ENCODE results near the gene LRRC45.
A peak's percentile ranks its signal among the peaks of the same experiment; 100 is the strongest.

Gene LRRC45

GRCh38 chr17:82072827-82073226 is 49.7 kb downstream of the LRRC45 start:
- no peak for TF ChIP-seq CTCF (IDR thresholded peaks at IDR 0.05; ENCODE audit: low read depth, low read length, poor library complexity, severe bottlenecking)
- TF ChIP-seq EZH2phosphoT487 (IDR thresholded peaks at IDR 0.05; ENCODE audit: borderline replicate concordance, low read length): no peak
- no peak overlapping the region for H3K27ac ChIP-seq (ENCODE audit: low read depth, low read length)
- H3K4me2 ChIP-seq (ENCODE audit: low read length): no peak overlapping the region
- no peaks in the 10 kb centered on the region for H3K9me2 ChIP-seq (replicated peaks; ENCODE audit: control insufficient read depth, low read length)
- H3K27me3 ChIP-seq (ENCODE audit: control insufficient read depth, low read length): peaks cover 3% of the 10 kb centered on the region; the same call in 1 of the 2 replicates
- peaks cover 17% of the 10 kb centered on the region for H3K4me1 ChIP-seq (ENCODE audit: control insufficient read depth, low read length)
- H3K4me3 ChIP-seq (ENCODE audit: low read length): no peak overlapping the region
- no peaks in the 10 kb centered on the region for H3K9me3 ChIP-seq (ENCODE audit: control insufficient read depth, insufficient read depth, low read length)
- H4K20me1 ChIP-seq (ENCODE audit: control insufficient read depth, insufficient read depth, low read depth, low read length): 0 out of 2 replicates have a peak, but pooled peaks cover 3% of the 10 kb centered on the region
- peaks cover 14% of the 10 kb centered on the region for H3F3A ChIP-seq (ENCODE audit: control insufficient read depth, insufficient read depth)
- peaks cover 3% of the 10 kb centered on the region for H3K36me3 ChIP-seq (ENCODE audit: control insufficient read depth, low read length)
- no peaks in the 10 kb centered on the region for H3K79me2 ChIP-seq (ENCODE audit: control insufficient read depth, low read length)

- Histone ChIP-seq H3K36me3 (ENCODE audit: control insufficient read depth, low read length) (peaks cover 9% of the 10 kb centered on the region), H3K4me3 (ENCODE audit: low read length) (no peak overlapping the region), H3K4me2 (ENCODE audit: low read length) (no peak overlapping the region), H3K27ac (ENCODE audit: low read depth, low read length) (no peak overlapping the region), H3K79me2 (ENCODE audit: control insufficient read depth, low read length) (no peaks in the 10 kb centered on the region), H3K4me1 (ENCODE audit: control insufficient read depth, low read length) (peaks cover 17% of the 10 kb centered on the region), H3K27me3 (ENCODE audit: control insufficient read depth, low read length) (peaks cover 3% of the 10 kb centered on the region; the same call in 1 of the 2 replicates), H3K9me3 (ENCODE audit: control insufficient read depth, insufficient read depth, low read length) (no peaks in the 10 kb centered on the region), H3F3A (ENCODE audit: control insufficient read depth, insufficient read depth) (peaks cover 14% of the 10 kb centered on the region), H4K20me1 (ENCODE audit: control insufficient read depth, insufficient read depth, low read depth, low read length) (0 out of 2 replicates have a peak, but pooled peaks cover 3% of the 10 kb centered on the region), H3K9me2 (replicated peaks; ENCODE audit: control insufficient read depth, low read length) (no peaks in the 10 kb centered on the region)
- TF ChIP-seq CTCF (IDR thresholded peaks at IDR 0.05; ENCODE audit: low read depth, low read length, poor library complexity, severe bottlenecking) (no peak), EZH2phosphoT487 (IDR thresholded peaks at IDR 0.05; ENCODE audit: borderline replicate concordance, low read length) (no peak)
These were observed 50.3 kb downstream of the LRRC45 start for GRCh38 chr17:82073446-82073845.

- Histone ChIP-seq H3K4me3 (ENCODE audit: low read length) (no peak overlapping the region), H3K4me2 (ENCODE audit: low read length) (peak overlapping the region; percentile 8; the same call in 1 of the 2 replicates), H3F3A (ENCODE audit: control insufficient read depth, insufficient read depth) (peaks cover 14% of the 10 kb centered on the region), H3K4me1 (ENCODE audit: control insufficient read depth, low read length) (peaks cover 17% of the 10 kb centered on the region), H3K9me3 (ENCODE audit: control insufficient read depth, insufficient read depth, low read length) (no peaks in the 10 kb centered on the region), H4K20me1 (ENCODE audit: control insufficient read depth, insufficient read depth, low read depth, low read length) (peaks cover 3% of the 10 kb centered on the region; the same call in 1 of the 2 replicates), H3K9me2 (replicated peaks; ENCODE audit: control insufficient read depth, low read length) (no peaks in the 10 kb centered on the region), H3K27ac (ENCODE audit: low read depth, low read length) (no peak overlapping the region), H3K36me3 (ENCODE audit: control insufficient read depth, low read length) (peaks cover 33% of the 10 kb centered on the region), H3K79me2 (ENCODE audit: control insufficient read depth, low read length) (no peaks in the 10 kb centered on the region), H3K27me3 (ENCODE audit: control insufficient read depth, low read length) (peaks cover 3% of the 10 kb centered on the region; the same call in 1 of the 2 replicates)
- TF ChIP-seq EZH2phosphoT487 (IDR thresholded peaks at IDR 0.05; ENCODE audit: borderline replicate concordance, low read length): no peak
- TF ChIP-seq CTCF (IDR thresholded peaks at IDR 0.05; ENCODE audit: low read depth, low read length, poor library complexity, severe bottlenecking): no peak
These were observed 53.1 kb downstream of the LRRC45 start for GRCh38 chr17:82076018-82076784.
